HT-29 (cell line): Measurements from ENCODE around the gene SYCE3. TPM values are rescaled to one million over a fixed set of nuclear protein-coding genes. Genes with fewer than 3 reads are reported as not detected.

Experiments used
- DNase-seq: peaks from one replicate; pipeline ENCODE4 v3.0.0-alpha.2; 2015; ENCODE audit warnings: low spot score
- total RNA-seq: library from RNA; depleted of rRNA; stranded (reverse); fragments of >200 nt; shearing (Covaris generic); gene quantifications from 2 replicates; pipeline ENCODE4 v1.2.3, GENCODE V29; 2014; rRNA removed

The SYCE3 gene
- total RNA-seq, 1 experiment from 2014 or later, result not detected

DNA sequence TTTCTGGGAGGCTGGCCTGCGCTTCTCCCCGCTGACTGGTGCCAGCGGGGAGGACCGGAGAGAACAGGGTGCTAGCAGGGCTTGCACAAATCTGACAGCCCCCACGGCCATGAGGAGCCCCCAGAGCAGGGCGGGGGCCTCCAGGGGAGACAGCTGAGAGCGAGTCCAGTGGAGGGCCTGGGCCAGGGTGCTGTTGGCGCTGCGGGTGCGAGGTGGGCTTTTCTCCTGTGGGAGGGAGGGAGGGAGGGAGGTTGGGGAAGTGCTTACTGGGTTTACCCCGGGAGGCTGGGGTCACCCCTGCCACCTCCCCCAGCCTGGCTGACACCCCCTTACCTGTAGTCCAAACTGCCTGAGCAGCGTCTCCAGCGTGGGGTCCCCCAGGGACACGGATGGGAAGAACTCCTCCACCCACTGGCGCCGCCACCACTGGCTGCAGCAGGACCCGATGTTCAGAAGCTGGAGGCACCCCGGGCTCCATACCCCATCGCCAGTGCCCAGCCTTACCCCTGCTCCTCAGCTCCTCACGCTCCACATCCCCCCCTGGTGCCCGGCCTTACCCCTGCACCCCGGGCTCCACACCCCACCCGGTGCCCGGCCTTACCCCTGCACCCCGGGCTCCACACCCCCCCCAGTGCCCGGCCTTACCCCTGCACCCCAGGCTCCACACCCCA lies 59.1 kb downstream of the SYCE3 start:
- no peak for DNase-seq

DNA sequence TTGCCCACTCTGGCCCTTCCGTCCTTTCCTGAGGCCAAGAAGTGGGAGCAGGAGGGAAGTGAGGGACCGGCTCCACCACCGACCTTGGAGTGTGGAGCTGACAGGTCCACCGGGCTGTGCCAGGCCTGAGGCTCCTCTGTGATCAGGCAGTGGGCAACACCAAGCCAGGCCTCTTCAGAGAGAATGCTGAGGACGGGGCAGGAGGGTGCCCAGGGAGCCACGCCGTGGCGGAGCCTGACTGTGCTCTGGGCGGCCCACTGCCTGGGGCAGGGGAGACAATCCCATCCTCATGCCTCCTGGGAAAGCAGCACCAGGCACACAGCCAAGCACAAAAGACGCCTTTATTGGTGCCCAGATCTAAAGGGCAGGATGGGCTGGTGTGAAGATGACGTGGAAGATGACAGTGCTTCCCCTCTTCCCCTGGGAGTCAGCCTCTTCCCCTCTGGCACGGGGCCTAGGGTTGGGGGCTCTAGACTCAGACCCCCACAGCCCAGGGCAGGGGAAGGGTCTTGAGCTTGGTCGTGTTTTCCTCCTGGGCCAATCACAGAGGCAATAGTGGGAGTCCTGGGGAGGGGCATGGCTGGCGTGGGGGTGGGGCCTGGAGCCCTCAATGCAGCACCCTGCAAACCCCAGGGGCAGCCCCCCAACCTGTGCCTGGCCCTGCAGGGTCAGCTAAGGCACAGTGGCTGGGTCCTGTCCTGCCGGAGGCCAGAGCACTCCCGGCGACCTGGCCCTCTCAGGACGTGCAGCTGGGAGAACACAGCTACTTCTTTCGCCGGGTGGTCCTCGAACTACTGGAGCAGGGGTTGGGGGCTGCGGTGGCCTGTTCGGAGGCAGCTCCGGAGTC lies 59.9 kb downstream of the SYCE3 start:
- no peak for DNase-seq

DNA sequence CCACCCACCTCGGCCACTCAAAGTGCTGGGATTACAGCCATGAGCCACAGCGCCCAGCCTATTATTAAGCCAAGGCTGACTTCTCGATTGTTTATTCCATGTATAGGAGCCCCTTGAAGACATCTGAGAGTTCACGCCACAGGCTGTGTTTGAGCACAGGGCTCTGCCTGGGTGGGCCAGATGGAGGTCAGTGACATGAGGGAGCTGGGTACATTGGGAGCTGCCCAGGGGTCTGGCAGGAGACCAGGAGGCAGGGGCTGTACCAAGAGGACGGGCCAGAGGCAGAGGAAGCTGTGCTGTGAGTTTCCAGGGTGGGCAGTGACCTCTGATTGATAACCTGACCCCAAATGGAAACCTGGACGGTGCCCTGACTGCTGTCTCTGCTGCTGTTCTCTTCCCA lies 60.6 kb downstream of the SYCE3 start:
- no peak for DNase-seq

Other genes starting within 250 kb of the SYCE3 start
- 4.5 and 5.2 TPM in 2 replicates for gene DENND6B, start 235.9 kb downstream of the SYCE3 start, total RNA-seq
- gene PPP6R2, start 219.6 kb downstream of the SYCE3 start, total RNA-seq, result 54.1 and 56.7 TPM in 2 replicates
- gene SBF1, start 87.9 kb downstream of the SYCE3 start, total RNA-seq, result 85.0 and 102 TPM in 2 replicates
- gene ADM2, start 81.4 kb downstream of the SYCE3 start, total RNA-seq, result 2.2 and 4.2 TPM in 2 replicates
- gene MIOX, start 76.1 kb downstream of the SYCE3 start, total RNA-seq, result not detected in 2 replicates
- gene LMF2, start 55.2 kb downstream of the SYCE3 start, total RNA-seq, result 52.8 and 53.2 TPM in 2 replicates
- gene NCAPH2, start 54.7 kb downstream of the SYCE3 start, total RNA-seq, result 87.9 and 88.8 TPM in 2 replicates
- gene SCO2, start 37.3 kb downstream of the SYCE3 start, total RNA-seq, result 5.0 and 5.5 TPM in 2 replicates
- gene TYMP, start 32.9 kb downstream of the SYCE3 start, total RNA-seq, result 6.9 and 7.4 TPM in 2 replicates
- gene KLHDC7B, start 17.0 kb downstream of the SYCE3 start, total RNA-seq, result not detected in 2 replicates
- 1.5 and 2.5 TPM in 2 replicates for gene CPT1B, start 15.5 kb upstream of the SYCE3 start, total RNA-seq
- 21.5 and 26.2 TPM in 2 replicates for gene CHKB, start 19.9 kb upstream of the SYCE3 start, total RNA-seq
- not detected in 2 replicates for gene MAPK8IP2, start 37.9 kb upstream of the SYCE3 start, total RNA-seq
- gene ARSA, start 65.2 kb upstream of the SYCE3 start, total RNA-seq, result 11.4 and 16.6 TPM in 2 replicates
- gene SHANK3, start 109.9 kb upstream of the SYCE3 start, total RNA-seq, result not detected in 2 replicates
- gene ACR, start 175.3 kb upstream of the SYCE3 start, total RNA-seq, result not detected in 2 replicates
- 6.8 and 15.5 TPM in 2 replicates for gene RABL2B, start 220.7 kb upstream of the SYCE3 start, total RNA-seq